K562 (cell line): ENCODE measurements around the gene EIPR1.

Source experiments
- CHD4 ChIP-seq: fragments of 200-600 bp; sonication (generic); IDR thresholded peaks from 3 replicates; pipeline ENCODE4 v1.6.1; 2012; ENCODE audit warnings: low read depth, mild to moderate bottlenecking, mixed read lengths, low read length, inconsistent platforms; ENCODE audit not compliant: insufficient read depth, insufficient replicate concordance, poor library complexity, severe bottlenecking
- CTCF ChIP-seq, 3 experiments: IDR thresholded peaks in 2 of 3; conservative IDR thresholded peaks in 1 of 3; 2 replicates each; pipeline ENCODE4 v1.5.1; 2011 to 2012; ENCODE audit warnings: low read length in 3 of 3, mild to moderate bottlenecking in 3 of 3, control low read depth in 2 of 3, improper control_type of control experiment in 1 of 3, inconsistent platforms in 1 of 3, low read depth in 1 of 3, mixed read lengths in 1 of 3, moderate library complexity in 1 of 3; ENCODE audit not compliant: insufficient read depth in 2 of 3
- EP300 ChIP-seq: IDR thresholded peaks from 2 replicates; pipeline ENCODE4 v1.6.1; 2012; ENCODE audit warnings: low read length, improper control_type of control experiment
- MAX ChIP-seq: sonication (generic); formaldehyde crosslinking; IDR thresholded peaks from 2 replicates; pipeline ENCODE4 v1.9.0; 2022; ENCODE audit warnings: mild to moderate bottlenecking, missing genetic modification reagents
- MEIS2 ChIP-seq: fragments of 450-650 bp; IDR thresholded peaks from 2 replicates; pipeline ENCODE4 v1.6.1; 2014; ENCODE audit warnings: mild to moderate bottlenecking; ENCODE audit not compliant: partially characterized antibody
- RBM15 ChIP-seq: fragments of 200-400 bp; formaldehyde crosslinking; IDR thresholded peaks from 2 replicates; pipeline ENCODE4 v1.6.1; 2018; ENCODE audit warnings: mild to moderate bottlenecking, low read length, moderate library complexity; ENCODE audit not compliant: insufficient read depth
- REST ChIP-seq, 2 experiments: fragments of 450-650 bp; formaldehyde crosslinking in 1 of 2; IDR thresholded peaks; 2 replicates each; pipeline versions ENCODE4 v1.4.0 to v1.6.1; 2014 to 2020; ENCODE audit warnings: mild to moderate bottlenecking in 2 of 2, borderline replicate concordance in 1 of 2, low read depth in 1 of 2
- SIN3B ChIP-seq: fragments of 450-650 bp; IDR thresholded peaks from 2 replicates; pipeline ENCODE4 v1.6.1; 2017; ENCODE audit warnings: low read depth, mild to moderate bottlenecking, moderate library complexity
- SMC3 ChIP-seq: conservative IDR thresholded peaks from 2 replicates; pipeline ENCODE4 v1.6.1; 2011; ENCODE audit warnings: low read depth, low read length, improper control_type of control experiment; ENCODE audit not compliant: insufficient read depth
- SNAPC5 ChIP-seq: fragments of 250-450 bp; sonication (Bioruptor Pico); IDR thresholded peaks from 2 replicates; pipeline ENCODE4 v1.8.0; 2021; ENCODE audit warnings: moderate library complexity, mild to moderate bottlenecking, inconsistent platforms
- STAT6 ChIP-seq: sonication (generic); formaldehyde crosslinking; IDR thresholded peaks from 2 replicates; pipeline ENCODE4 v1.8.1; 2023; ENCODE audit warnings: mild to moderate bottlenecking, missing genetic modification reagents
- ZNF77 ChIP-seq: fragments of 250-450 bp; sonication (Bioruptor Pico); IDR thresholded peaks from 2 replicates; pipeline ENCODE4 v1.5.0; 2020

- TF ChIP-seq CTCF (IDR thresholded peaks at IDR 0.05 in 2 of 3, conservative IDR thresholded peaks at IDR 0.05 in 1 of 3; ENCODE audit: insufficient read depth in 2 of 3, low read depth in 1 of 3, low read length in 3 of 3): no peak
- TF ChIP-seq REST (IDR thresholded peaks at IDR 0.05; ENCODE audit: borderline replicate concordance): no peak
- TF ChIP-seq REST (CRISPR knock-in tag; IDR thresholded peaks at IDR 0.05; ENCODE audit: low read depth): no peak
- no peak for TF ChIP-seq SIN3B
- no peak for TF ChIP-seq RBM15
- TF ChIP-seq SMC3: no peak
- TF ChIP-seq STAT6 (CRISPR knock-in tag): no peak
- TF ChIP-seq EP300: no peak
- no peak for TF ChIP-seq MEIS2
- TF ChIP-seq MAX (CRISPR knock-in tag): no peak
- TF ChIP-seq ZNF77: no peak
- no peak for TF ChIP-seq SNAPC5 (CRISPR knock-in tag)
- no peak for TF ChIP-seq CHD4
Measured at GRCh38 chr2:3329491-3329890, 48.1 kb downstream of the EIPR1 start.
